IPS-15b (cell line): ENCODE results near the gene ZNF627.

Experiments
- H3K27me3 ChIP-seq: one replicate; pipeline ENCODE4 v1.6.1; 2013; ENCODE audit warnings: low read length; ENCODE audit not compliant: control insufficient read depth, insufficient read depth
- H3K36me3 ChIP-seq: one replicate; pipeline ENCODE4 v1.6.1; 2013; ENCODE audit warnings: low read length; ENCODE audit not compliant: control insufficient read depth, insufficient read depth
- H3K4me1 ChIP-seq: one replicate; pipeline ENCODE4 v1.6.1; 2013; ENCODE audit warnings: mild to moderate bottlenecking, low read length; ENCODE audit not compliant: control insufficient read depth, insufficient read depth
- H3K4me3 ChIP-seq: one replicate; pipeline ENCODE4 v1.5.1; 2013; ENCODE audit warnings: low read depth, low read length
- H3K9ac ChIP-seq: one replicate; pipeline ENCODE4 v1.6.1; 2013; ENCODE audit warnings: low read depth, mild to moderate bottlenecking, low read length
- H3K9me3 ChIP-seq: one replicate; pipeline ENCODE4 v1.6.1; 2013; ENCODE audit warnings: mild to moderate bottlenecking, low read length; ENCODE audit not compliant: control insufficient read depth, insufficient read depth

Gene ZNF627

DNA sequence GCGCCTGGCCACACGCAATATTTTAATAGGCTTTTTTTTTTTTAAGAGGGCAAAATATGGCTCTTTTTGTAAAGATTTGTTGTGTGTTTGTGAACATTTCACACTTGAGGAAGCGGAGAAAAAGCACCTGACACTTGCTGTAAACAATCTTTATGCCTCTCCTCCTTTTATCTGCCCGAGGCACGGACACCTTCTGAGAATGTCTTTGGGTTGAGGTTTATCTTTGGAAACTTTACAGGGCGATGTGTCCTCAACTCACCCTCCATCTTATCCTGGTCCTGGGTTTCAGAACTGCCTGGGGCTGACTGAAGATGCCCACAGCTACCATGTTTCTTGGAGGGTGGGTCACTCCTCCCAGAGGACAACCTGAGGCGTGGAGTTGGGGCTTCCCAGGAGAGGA lies 44.0 kb downstream of the ZNF627 start:
- H3K27me3 ChIP-seq: no peaks in the 10 kb centered on the region
- H3K4me3 ChIP-seq: no peak overlapping the region
- no peaks in the 10 kb centered on the region for H3K4me1 ChIP-seq
- no peaks in the 10 kb centered on the region for H3K9me3 ChIP-seq
- no peaks in the 10 kb centered on the region for H3K36me3 ChIP-seq
- no peak overlapping the region for H3K9ac ChIP-seq

DNA sequence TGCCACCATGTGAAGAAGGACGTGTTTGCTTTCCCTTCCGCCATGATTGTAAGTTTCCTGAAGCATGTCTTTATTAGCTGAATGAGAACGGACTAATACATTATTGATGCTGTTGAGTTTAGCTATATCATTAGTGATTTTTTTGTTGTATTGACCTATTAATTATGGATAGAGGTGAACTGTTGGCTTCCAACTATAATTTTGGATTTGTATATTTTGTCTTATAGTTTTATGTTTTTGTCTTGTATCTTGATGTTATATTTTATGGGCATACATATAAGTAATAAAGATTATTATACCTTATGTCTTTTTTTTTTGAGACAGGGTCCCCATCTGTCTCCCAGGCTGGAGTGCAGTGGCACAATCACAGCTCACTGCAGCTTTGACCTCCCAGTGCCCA lies 45.6 kb downstream of the ZNF627 start:
- H3K27me3 ChIP-seq: no peaks in the 10 kb centered on the region
- H3K9me3 ChIP-seq: no peaks in the 10 kb centered on the region
- H3K4me3 ChIP-seq: no peak overlapping the region
- H3K36me3 ChIP-seq: no peaks in the 10 kb centered on the region
- no peaks in the 10 kb centered on the region for H3K4me1 ChIP-seq
- H3K9ac ChIP-seq: no peak overlapping the region

DNA sequence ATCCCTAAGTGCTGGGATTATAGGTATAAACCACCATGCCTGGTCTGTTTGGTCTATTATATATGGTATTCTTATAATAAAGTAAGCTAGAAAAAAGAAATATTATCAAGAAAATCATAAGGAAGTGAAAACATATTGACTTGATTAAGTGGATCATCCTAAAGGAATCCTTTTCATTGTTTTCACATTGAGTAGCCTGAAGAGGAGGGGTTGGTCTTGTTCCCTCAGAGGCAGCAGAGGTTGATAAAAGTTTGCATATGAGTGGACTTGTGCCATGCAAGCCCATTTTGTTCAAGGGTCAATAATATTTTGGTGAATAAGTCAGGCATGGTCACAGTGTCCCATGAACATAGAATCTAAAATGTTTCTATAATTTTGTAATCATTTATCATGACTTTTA lies 52.7 kb downstream of the ZNF627 start:
- Histone ChIP-seq H3K4me1 (no peaks in the 10 kb centered on the region), H3K9me3 (peaks cover 18% of the 10 kb centered on the region), H3K27me3 (no peaks in the 10 kb centered on the region), H3K9ac (no peak overlapping the region), H3K36me3 (peaks cover 14% of the 10 kb centered on the region), H3K4me3 (no peak overlapping the region)

DNA sequence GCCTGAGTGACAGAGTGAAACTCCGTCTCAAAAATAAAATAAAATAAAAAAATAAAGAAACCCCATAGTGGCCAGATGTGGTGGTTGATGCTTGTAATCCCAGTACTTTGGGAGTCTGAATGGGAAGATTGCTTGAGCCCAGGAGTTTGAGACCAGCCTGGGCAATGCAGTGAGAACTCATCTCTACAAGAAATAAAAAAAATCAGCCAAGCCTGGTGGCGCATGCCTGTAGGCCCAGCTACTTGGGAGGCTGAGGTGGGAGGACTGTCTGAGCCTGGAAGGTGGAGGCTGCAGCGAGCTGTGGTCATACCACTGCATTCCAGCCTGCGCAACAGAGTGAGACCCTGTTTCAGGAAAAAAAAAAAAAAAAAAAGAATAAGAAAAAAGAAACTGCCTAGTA lies 53.8 kb downstream of the ZNF627 start:
- Histone ChIP-seq H3K27me3 (no peaks in the 10 kb centered on the region), H3K4me3 (no peak overlapping the region), H3K9ac (no peak overlapping the region), H3K9me3 (peaks cover 18% of the 10 kb centered on the region), H3K36me3 (peaks cover 14% of the 10 kb centered on the region), H3K4me1 (no peaks in the 10 kb centered on the region)

DNA sequence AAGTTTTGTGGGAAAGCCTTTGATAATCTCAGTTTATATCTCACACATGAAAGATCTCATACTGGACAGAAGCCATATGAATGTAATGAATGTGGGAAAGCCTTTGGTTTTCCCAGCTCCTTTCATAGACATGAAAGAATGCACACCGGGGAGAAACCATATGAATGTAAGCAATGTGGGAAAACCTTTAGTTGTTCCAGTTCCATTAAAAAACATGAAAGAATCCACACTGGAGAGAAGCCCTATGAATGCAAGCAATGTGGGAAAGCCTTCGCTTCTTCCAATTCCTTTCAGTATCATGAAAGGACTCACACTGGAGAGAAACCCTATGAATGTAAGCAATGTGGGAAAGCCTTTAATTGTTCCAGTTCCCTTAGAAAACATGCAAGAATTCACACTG lies 54.8 kb downstream of the ZNF627 start:
- H3K9me3 ChIP-seq: peaks cover 18% of the 10 kb centered on the region
- H3K36me3 ChIP-seq: peaks cover 14% of the 10 kb centered on the region
- H3K4me3 ChIP-seq: no peak overlapping the region
- H3K27me3 ChIP-seq: no peaks in the 10 kb centered on the region
- no peaks in the 10 kb centered on the region for H3K4me1 ChIP-seq
- no peak overlapping the region for H3K9ac ChIP-seq

DNA sequence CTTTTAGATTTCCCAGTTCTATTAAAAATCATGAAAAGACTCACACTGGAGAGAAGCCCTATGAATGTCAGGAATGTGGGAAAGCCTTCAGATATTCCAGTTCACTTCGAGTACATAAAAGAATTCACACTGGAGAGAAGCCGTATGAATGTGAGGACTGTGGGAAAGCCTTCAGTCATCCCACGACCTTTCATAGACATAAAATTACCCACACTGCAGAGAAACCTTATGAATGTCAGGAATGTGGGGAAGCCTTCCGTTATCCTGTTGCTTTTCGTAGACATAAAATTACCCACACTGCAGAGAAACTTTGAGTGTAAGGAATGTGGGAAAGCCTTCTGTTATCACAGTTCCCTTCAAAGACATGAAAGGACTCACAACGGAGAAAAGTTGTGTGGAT lies 55.2 kb downstream of the ZNF627 start:
- H3K9ac ChIP-seq: no peak overlapping the region
- no peaks in the 10 kb centered on the region for H3K4me1 ChIP-seq
- H3K27me3 ChIP-seq: no peaks in the 10 kb centered on the region
- H3K9me3 ChIP-seq: peaks cover 18% of the 10 kb centered on the region
- no peak overlapping the region for H3K4me3 ChIP-seq
- peaks cover 14% of the 10 kb centered on the region for H3K36me3 ChIP-seq

DNA sequence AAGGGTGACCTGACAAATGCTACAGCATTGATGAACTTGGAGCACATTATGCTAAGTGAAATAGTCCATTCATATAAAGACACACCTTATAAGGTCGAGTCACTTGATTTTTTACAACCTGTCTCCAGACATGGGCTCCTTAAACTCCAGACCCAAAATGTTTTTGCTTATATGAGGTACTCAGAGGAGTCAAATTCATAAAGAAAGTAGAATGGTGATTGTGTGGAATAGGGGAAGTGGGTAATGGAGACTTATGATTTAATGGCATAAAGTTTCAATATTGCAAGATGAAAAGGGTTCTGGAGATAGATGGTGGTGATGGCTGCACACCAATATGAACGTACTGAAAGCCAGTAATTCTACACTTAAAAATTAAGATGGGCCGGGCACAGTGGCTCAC lies 59.3 kb downstream of the ZNF627 start:
- Histone ChIP-seq H3K9me3 (peaks cover 15% of the 10 kb centered on the region), H3K4me1 (no peaks in the 10 kb centered on the region), H3K27me3 (no peaks in the 10 kb centered on the region), H3K9ac (no peak overlapping the region), H3K36me3 (peaks cover 9% of the 10 kb centered on the region), H3K4me3 (no peak overlapping the region)

DNA sequence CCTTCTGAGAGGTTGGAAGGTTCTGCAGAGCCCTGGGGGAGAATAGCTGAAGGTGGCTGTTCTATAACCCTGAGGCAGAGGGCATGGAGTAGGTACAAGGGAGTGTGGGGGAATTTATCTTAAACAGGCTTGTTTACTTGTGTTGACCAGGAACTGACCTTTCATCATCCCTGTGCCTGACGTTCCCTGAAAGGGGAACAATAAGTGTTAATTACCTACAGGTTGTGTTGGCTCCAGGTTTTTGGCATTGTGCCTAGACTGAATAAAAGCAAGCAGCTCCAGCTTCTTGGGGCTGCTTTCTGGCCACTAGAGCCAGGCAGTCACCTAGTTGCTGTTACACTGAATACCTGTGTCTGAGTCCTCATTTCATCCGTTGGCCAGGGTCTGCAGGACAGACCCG lies 60.0 kb downstream of the ZNF627 start:
- H3K9me3 ChIP-seq: peaks cover 8% of the 10 kb centered on the region
- H3K9ac ChIP-seq: no peak overlapping the region
- no peaks in the 10 kb centered on the region for H3K4me1 ChIP-seq
- H3K36me3 ChIP-seq: peaks cover 3% of the 10 kb centered on the region
- no peak overlapping the region for H3K4me3 ChIP-seq
- H3K27me3 ChIP-seq: no peaks in the 10 kb centered on the region

DNA sequence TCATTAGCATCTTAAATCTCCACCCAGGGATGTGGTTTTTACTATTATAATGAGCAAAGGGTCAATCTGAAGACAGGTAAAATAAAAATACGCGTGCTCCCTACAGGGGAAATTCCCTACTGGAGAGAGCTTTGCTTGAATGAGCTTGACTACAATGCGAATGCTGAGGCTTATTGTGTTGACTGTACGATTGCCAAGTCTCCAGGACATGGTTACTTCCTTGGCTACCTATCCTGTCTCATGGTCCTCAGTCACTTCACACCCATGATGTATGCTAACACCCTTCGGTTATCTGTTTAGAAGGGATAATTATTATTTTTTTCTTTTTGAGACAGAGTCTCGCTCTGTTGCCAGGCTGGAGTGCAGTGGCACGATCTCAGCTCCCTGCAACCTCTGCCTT lies 61.7 kb downstream of the ZNF627 start:
- H3K9ac ChIP-seq: no peak overlapping the region
- H3K27me3 ChIP-seq: no peaks in the 10 kb centered on the region
- H3K4me1 ChIP-seq: no peaks in the 10 kb centered on the region
- no peaks in the 10 kb centered on the region for H3K9me3 ChIP-seq
- H3K4me3 ChIP-seq: no peak overlapping the region
- H3K36me3 ChIP-seq: no peaks in the 10 kb centered on the region

DNA sequence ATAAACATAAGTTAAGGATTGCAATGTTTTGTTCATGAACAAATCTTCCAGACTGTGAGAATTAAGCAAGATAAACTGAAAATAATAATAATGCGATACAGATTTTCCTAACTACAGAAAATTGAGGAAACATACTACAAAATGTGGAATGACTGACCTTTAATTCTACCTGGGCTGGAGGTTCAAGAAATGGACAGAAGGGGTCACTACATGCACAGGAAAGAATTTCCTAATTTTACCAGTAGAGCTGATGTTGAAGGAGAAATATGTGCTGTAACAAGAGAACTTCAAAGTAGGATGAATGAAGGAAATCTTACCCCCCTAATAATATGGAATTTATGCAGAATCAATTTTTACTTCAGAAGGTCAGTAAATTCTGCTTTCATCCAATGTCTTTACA lies 62.3 kb downstream of the ZNF627 start:
- Histone ChIP-seq H3K4me1 (no peaks in the 10 kb centered on the region), H3K27me3 (no peaks in the 10 kb centered on the region), H3K9me3 (no peaks in the 10 kb centered on the region), H3K9ac (no peak overlapping the region), H3K4me3 (no peak overlapping the region), H3K36me3 (no peaks in the 10 kb centered on the region)

DNA sequence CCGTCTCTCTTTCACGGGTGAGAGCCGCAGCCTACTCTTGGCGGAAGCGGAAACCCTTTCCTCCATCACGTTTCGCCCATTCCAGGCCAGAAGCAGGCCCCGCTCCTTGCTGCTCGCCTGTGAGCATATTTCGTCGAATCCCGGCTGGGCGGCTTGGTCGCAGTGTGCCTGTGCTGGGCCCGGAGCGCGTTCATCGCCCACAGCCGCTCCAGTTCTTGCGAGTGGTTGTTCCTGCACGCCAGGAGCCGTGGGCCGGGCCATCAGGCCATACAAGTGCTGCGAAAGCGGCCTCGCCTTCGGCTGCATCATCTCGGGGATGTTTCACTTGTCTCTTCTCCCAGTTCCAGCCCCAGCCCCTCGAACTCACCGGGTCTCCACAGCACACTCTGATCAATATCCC lies 65.0 kb downstream of the ZNF627 start:
- Histone ChIP-seq H3K27me3 (no peaks in the 10 kb centered on the region), H3K36me3 (no peaks in the 10 kb centered on the region), H3K9me3 (no peaks in the 10 kb centered on the region), H3K4me1 (no peaks in the 10 kb centered on the region), H3K4me3 (no peak overlapping the region), H3K9ac (no peak overlapping the region)

DNA sequence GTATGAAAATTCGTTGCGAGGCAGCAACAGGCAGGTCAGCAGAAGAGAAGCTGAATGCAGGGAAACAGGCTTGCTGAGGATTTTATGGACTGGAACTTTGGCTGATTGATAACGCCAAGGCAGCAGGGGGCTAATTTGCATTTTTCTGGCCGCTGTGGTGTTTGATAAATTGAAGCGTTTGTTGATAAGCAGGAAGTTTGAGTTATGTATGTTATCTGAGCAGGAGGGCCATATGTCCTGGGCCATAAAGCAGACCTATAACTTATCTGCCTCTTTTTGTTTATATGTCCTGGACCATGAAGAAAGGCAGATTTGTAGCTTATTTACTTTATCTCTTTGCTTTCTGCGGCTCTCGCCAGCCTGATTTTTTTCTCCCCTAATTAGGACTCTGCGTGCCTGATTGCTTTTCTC lies 65.9 kb downstream of the ZNF627 start:
- Histone ChIP-seq H3K4me1 (no peaks in the 10 kb centered on the region), H3K27me3 (no peaks in the 10 kb centered on the region), H3K9me3 (no peaks in the 10 kb centered on the region), H3K36me3 (no peaks in the 10 kb centered on the region), H3K4me3 (no peak overlapping the region), H3K9ac (no peak overlapping the region)
